Astrocyte (in vitro differentiated cells and primary cell): ENCODE measurements around the gene ADGRD2.

Source experiments
- CTCF ChIP-seq: IDR thresholded peaks from 2 replicates; pipeline ENCODE4 v1.5.1; 2011; ENCODE audit warnings: low read depth, mild to moderate bottlenecking, inconsistent platforms, low read length, moderate library complexity; ENCODE audit not compliant: insufficient read depth
- EZH2 ChIP-seq: IDR thresholded peaks from 2 replicates; pipeline ENCODE4 v1.6.1; 2012; ENCODE audit warnings: mild to moderate bottlenecking, low read length, inconsistent platforms; ENCODE audit not compliant: insufficient read depth

- TF ChIP-seq CTCF: no peak
- TF ChIP-seq EZH2: no peak
These were observed 35.7 kb downstream of the ADGRD2 start for GRCh38 chr9:124485936-124486335.
